ENCODE results near the gene MDP1.
A peak's percentile ranks its signal among the peaks of the same experiment; 100 is the strongest.

Gene MDP1

DNA sequence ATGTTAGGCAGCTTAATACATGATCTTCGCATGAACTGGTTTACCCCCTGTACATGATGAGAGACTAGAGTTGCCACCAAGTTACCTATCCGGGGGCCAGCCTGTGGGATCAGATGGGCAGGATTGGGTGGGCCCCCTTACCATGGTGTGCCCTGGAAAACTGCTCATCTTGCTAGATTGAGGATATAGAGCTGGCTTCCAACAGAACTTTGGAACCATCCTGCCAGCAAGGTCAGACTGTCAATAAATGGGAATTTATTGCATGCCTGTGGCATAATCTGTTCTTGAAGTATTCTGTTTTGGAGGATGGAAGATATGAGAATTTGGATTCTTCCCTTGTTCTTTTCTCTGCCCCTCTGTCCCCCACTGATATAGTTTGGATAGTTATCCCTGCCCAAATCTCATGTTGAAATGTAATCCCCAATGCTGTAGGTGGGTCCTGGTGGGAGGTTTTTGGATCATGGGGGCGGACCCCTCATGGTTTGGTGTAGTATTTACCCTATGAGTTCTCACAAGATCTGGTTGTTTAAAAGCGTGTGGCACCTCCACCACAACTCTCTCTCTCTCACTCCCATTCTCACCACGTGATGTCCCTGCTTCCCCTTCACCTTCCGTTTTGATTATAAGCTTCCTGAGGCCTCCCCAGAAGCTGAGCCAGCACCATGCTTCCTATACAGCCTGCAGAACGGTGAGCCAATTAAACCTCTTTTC is 16.9 kb downstream of the MDP1 start:
- Histone ChIP-seq H3K4me3 (no peak overlapping the region), H3K27ac (no peak overlapping the region)
- no peak for DNase-seq (ENCODE audit: low spot score)
- TF ChIP-seq, protein P1, sequence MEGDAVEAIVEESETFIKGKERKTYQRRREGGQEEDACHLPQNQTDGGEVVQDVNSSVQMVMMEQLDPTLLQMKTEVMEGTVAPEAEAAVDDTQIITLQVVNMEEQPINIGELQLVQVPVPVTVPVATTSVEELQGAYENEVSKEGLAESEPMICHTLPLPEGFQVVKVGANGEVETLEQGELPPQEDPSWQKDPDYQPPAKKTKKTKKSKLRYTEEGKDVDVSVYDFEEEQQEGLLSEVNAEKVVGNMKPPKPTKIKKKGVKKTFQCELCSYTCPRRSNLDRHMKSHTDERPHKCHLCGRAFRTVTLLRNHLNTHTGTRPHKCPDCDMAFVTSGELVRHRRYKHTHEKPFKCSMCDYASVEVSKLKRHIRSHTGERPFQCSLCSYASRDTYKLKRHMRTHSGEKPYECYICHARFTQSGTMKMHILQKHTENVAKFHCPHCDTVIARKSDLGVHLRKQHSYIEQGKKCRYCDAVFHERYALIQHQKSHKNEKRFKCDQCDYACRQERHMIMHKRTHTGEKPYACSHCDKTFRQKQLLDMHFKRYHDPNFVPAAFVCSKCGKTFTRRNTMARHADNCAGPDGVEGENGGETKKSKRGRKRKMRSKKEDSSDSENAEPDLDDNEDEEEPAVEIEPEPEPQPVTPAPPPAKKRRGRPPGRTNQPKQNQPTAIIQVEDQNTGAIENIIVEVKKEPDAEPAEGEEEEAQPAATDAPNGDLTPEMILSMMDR (IDR thresholded peaks at IDR 0.05): no peak

DNA sequence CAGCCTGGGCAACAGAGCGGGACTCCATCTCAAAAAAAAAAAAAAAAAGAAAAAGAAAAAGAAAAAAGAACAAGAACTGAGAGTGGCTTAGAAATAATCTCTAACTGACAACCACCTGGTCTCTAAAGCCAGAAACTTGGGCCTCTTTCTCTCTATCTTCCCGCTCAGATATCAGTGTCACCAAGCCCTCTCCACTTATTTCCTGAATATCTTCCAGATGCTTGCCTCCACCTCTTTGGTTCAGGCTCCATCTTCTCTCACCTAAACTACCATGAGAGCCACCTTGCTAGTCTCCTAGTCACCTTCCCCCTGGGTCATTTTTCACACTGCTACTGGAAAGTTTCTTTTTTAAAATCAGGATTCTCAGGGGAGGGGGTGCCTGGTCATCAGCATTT is 18.8 kb downstream of the MDP1 start:
- DNase-seq (ENCODE audit: low spot score): no peak
- no peak overlapping the region for H3K4me3 ChIP-seq
- H3K27ac ChIP-seq: no peak overlapping the region
- TF ChIP-seq, protein P1 (IDR thresholded peaks at IDR 0.05): no peak

DNA sequence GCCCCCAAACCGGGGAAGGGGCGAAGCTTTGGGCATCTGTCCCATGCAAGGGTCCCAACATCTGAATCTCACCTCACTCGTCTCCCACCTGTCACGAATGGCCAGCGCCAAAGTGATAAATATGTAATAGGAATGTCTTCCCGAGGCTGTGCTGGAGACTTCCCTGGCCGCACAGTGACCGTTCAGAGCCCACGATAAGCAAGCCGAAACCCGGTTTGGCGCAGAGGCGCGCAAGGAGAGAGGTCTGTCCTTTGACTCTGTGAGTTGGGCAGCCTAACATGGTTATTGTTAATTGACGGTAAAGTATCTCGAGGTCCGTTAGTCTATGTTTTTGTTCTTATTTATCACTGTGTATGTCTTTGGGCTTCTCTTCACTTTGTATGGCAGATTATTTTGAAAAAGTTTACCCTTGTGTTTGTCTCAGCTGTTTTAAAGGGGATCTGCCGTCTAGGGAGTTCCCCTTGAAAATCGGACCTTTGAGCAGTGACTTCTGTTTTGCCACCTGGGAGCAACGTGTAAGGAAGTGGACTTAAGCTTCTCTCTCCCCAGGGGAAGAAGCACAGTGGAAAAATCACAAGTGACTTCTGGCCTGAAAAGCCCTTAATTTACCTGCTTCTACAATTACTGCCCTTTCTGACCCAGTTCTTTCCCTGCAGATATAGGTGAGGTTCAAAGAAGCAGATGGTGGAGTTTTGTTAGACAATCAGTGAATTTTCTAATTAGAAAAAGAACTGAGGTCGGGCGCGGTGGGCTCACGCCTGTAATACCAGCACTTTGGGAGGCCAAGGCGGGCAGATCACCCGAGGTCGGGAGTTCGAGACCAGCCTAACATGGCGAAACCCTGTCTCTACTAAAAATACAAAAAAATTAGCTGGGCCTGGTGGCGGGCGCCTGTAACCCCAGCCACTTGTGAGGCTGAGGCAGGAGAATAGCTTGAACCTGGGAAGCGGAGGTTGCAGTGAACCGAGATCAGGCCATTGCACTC is 19.5 kb downstream of the MDP1 start:
- peak overlapping the region; percentile 96 for H3K27ac ChIP-seq
- peak overlapping the region; percentile 89 for H3K4me3 ChIP-seq
- TF ChIP-seq, protein P1 (IDR thresholded peaks at IDR 0.05): no peak
- no peak for DNase-seq (ENCODE audit: low spot score)

DNA sequence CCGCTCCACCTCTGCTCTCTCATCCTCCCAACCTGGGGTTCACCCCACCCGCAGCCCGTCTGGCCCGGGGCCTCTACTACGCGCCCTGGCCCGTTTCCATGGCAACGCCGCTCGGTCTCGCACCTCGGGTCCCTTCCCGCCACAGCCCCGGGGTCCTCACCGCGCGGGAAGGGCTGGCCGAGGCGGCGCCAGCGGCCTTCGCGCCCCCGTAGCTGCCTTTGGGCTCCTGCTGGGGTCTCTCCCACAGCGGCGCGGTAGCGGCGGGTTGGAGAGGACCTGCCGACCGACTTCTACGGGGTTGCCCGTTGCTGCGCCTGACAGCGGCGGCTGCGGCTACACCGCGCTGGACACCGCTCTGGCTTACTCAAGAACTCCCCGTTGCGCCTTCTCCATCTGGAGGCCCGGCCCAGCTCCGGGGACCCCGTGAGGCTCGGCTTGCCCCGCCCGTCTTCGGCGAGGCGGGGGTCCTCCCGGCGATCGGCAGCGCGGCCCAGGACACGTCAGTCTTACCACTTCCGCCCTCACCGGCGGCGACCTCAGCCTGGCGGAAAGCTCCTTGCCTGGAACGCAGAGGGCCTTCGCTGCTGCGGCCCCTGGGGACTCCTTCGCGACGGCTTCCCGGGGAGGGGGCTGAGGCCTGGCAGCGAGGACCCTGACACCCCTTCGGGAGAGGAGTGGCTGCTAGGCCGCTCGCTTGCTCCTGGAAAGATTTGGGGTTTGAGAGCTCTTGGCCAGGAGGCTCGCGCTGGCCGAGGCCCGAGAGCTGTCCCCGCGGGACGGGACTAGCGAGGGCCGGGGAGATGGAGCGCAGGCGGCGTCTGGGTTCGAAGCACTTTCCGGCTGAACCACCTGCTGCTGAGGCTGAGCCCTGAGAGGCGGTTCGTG is 20.4 kb downstream of the MDP1 start, which contains the start of gene TM9SF1:
Gene TM9SF1, minus strand, starts transcription at position 256 of the 885 bp plus-strand sequence. CDS start 422 bp downstream, outside the sequence.
- TF ChIP-seq, protein P1 (IDR thresholded peaks at IDR 0.05): no peak
- DNase-seq (ENCODE audit: low spot score): peak; percentile 93
- Histone ChIP-seq H3K27ac (peak within 1 kb of the TSS; percentile 96), H3K4me3 (peak within 1 kb of the TSS; percentile 89)

DNA sequence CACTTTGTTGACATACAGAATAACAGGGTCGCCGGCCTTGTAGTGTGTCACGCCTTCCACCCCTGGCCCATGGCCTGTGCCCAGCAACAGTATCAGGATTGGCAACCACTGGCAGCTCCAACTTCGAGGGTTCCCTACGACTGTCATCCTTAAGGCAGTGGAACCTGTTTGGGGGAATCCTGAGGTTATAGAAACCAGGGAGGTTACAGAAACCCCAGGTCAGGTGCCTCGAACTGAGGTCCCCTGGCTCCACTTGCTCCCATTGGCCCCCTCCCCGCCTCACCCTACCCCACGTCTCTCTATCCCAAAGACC is 21.0 kb downstream of the MDP1 start:
- H3K4me3 ChIP-seq: peak overlapping the region; percentile 89
- no peak for DNase-seq (ENCODE audit: low spot score)
- TF ChIP-seq, protein P1 (IDR thresholded peaks at IDR 0.05): no peak
- H3K27ac ChIP-seq: peak overlapping the region; percentile 96

DNA sequence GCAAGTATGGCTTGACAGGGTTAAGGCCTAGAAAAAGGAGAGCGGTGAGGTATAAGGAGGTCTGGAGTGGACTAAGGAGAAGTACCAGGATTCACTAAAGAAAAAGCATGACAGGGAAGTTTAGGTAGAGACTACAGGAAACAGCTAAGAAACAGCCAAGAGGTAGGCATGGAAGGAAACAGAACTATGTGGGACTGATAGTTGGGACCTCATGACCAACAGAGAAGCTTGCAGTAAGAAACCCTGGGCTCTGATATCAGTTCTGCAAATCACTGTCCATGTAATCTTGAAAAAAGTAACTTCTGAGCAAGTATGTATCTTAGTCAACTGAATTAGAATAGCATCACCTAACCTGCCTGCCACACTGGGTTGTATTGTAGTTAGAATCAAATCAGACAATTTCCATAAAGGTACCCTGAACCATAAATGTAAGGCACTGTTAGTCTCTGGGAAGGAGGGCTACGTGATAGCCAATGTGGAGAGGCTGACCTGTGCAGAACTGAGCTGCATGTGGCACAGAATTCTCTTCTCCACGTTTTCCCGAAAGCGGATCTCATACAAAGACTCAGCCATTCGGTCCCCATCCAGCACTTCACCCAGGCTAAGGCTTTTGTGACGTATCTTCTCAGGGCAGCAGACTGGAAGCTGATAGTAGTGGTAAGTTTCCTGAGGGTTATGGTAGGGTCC is 21.5 kb downstream of the MDP1 start:
- Histone ChIP-seq H3K27ac (peak overlapping the region; percentile 96), H3K4me3 (peak overlapping the region; percentile 89)
- DNase-seq (ENCODE audit: low spot score): no peak
- TF ChIP-seq, protein P1 (IDR thresholded peaks at IDR 0.05): no peak
